ENCODE data around the gene MARK4.

DNA sequence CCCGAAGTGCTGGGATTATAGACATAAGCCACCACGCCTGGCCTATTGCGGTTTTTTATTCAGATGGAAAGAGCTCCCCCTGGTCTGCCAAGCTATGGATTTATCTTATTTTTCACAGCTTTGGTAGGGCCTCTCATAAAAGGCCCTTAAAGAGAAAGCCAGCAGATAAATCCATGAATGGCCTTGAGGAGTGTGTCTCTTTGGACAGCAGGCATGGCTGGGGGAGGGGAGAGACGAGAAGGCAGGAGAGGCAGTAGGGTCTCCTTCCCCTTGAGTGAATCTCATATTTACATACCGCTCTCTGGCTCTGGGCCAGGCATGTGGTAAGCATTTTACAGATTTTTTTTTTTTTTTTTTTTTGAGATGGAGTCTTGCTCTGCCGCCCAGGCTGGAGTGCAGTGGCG is 25.2 kb downstream of the MARK4 start:
- TF ChIP-seq EP300 (IDR thresholded peaks at IDR 0.05; ENCODE audit: low read depth) (no peak), POLR2AphosphoS5 (IDR thresholded peaks at IDR 0.05) (no peak)
- TF ChIP-seq, protein P1, sequence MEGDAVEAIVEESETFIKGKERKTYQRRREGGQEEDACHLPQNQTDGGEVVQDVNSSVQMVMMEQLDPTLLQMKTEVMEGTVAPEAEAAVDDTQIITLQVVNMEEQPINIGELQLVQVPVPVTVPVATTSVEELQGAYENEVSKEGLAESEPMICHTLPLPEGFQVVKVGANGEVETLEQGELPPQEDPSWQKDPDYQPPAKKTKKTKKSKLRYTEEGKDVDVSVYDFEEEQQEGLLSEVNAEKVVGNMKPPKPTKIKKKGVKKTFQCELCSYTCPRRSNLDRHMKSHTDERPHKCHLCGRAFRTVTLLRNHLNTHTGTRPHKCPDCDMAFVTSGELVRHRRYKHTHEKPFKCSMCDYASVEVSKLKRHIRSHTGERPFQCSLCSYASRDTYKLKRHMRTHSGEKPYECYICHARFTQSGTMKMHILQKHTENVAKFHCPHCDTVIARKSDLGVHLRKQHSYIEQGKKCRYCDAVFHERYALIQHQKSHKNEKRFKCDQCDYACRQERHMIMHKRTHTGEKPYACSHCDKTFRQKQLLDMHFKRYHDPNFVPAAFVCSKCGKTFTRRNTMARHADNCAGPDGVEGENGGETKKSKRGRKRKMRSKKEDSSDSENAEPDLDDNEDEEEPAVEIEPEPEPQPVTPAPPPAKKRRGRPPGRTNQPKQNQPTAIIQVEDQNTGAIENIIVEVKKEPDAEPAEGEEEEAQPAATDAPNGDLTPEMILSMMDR (IDR thresholded peaks at IDR 0.05), result no peak

Measured in transverse colon (tissue), 4 donors.